Activated naive CD8-positive, alpha-beta T cell (primary cell): Measurements from ENCODE around the gene SLIT3.

Source experiments
- H3K27ac Mint-ChIP-seq: one replicate; pipeline ENCODE4 v1.8.0; 2021; ENCODE audit warnings: mixed read lengths
- H3K27me3 Mint-ChIP-seq: one replicate; pipeline ENCODE4 v1.8.0; 2021; ENCODE audit warnings: mixed read lengths
- H3K36me3 Mint-ChIP-seq: one replicate; pipeline ENCODE4 v1.8.0; 2021; ENCODE audit warnings: mixed read lengths
- H3K4me1 Mint-ChIP-seq: one replicate; pipeline ENCODE4 v1.8.0; 2021; ENCODE audit warnings: low read depth, mixed read lengths
- H3K4me3 Mint-ChIP-seq: one replicate; pipeline ENCODE4 v1.8.0; 2021; ENCODE audit warnings: mild to moderate bottlenecking, mixed read lengths
- H3K9me3 Mint-ChIP-seq: one replicate; pipeline ENCODE4 v1.8.0; 2021; ENCODE audit warnings: low read depth, mixed read lengths

SLIT3 gene

GRCh38 chr5:169263591-169263990, 37.3 kb downstream of the SLIT3 start:
- H3K9me3 Mint-ChIP-seq, result no peaks in the 10 kb centered on the region
- H3K27me3 Mint-ChIP-seq, result peaks cover 6% of the 10 kb centered on the region
- H3K36me3 Mint-ChIP-seq, result no peaks in the 10 kb centered on the region
- no peak overlapping the region for H3K4me3 Mint-ChIP-seq
- H3K27ac Mint-ChIP-seq, result no peak overlapping the region
- H3K4me1 Mint-ChIP-seq, result no peaks in the 10 kb centered on the region

- no peaks in the 10 kb centered on the region for H3K36me3 Mint-ChIP-seq
- H3K9me3 Mint-ChIP-seq, result no peaks in the 10 kb centered on the region
- H3K27ac Mint-ChIP-seq, result no peak overlapping the region
- H3K4me1 Mint-ChIP-seq, result no peaks in the 10 kb centered on the region
- H3K4me3 Mint-ChIP-seq, result no peak overlapping the region
- H3K27me3 Mint-ChIP-seq, result peaks cover 4% of the 10 kb centered on the region
Measured at GRCh38 chr5:169260896-169261569, 39.9 kb downstream of the SLIT3 start.

- H3K27me3 Mint-ChIP-seq, result peaks cover 2% of the 10 kb centered on the region
- no peaks in the 10 kb centered on the region for H3K9me3 Mint-ChIP-seq
- H3K4me3 Mint-ChIP-seq, result no peak overlapping the region
- H3K36me3 Mint-ChIP-seq, result no peaks in the 10 kb centered on the region
- no peak overlapping the region for H3K27ac Mint-ChIP-seq
- no peaks in the 10 kb centered on the region for H3K4me1 Mint-ChIP-seq
Measured at GRCh38 chr5:169258372-169259000, 42.5 kb downstream of the SLIT3 start.

GRCh38 chr5:169256191-169256590, 44.7 kb downstream of the SLIT3 start:
- Mint-ChIP-seq H3K27ac (no peak overlapping the region), H3K9me3 (no peaks in the 10 kb centered on the region), H3K4me3 (no peak overlapping the region), H3K36me3 (no peaks in the 10 kb centered on the region), H3K4me1 (no peaks in the 10 kb centered on the region), H3K27me3 (peaks cover 2% of the 10 kb centered on the region)

GRCh38 chr5:169253071-169253470, 47.9 kb downstream of the SLIT3 start:
- Mint-ChIP-seq H3K4me1 (no peaks in the 10 kb centered on the region), H3K27me3 (peaks cover 1% of the 10 kb centered on the region), H3K9me3 (no peaks in the 10 kb centered on the region), H3K36me3 (no peaks in the 10 kb centered on the region), H3K4me3 (no peak overlapping the region), H3K27ac (no peak overlapping the region)

- Mint-ChIP-seq H3K4me3 (no peak overlapping the region), H3K4me1 (no peaks in the 10 kb centered on the region), H3K27ac (no peak overlapping the region), H3K9me3 (no peaks in the 10 kb centered on the region), H3K27me3 (peaks cover 4% of the 10 kb centered on the region), H3K36me3 (no peaks in the 10 kb centered on the region)
Measured at GRCh38 chr5:169251333-169252084, 49.4 kb downstream of the SLIT3 start.

- no peak overlapping the region for H3K4me3 Mint-ChIP-seq
- peaks cover 4% of the 10 kb centered on the region for H3K27me3 Mint-ChIP-seq
- no peak overlapping the region for H3K27ac Mint-ChIP-seq
- no peaks in the 10 kb centered on the region for H3K36me3 Mint-ChIP-seq
- no peaks in the 10 kb centered on the region for H3K4me1 Mint-ChIP-seq
- H3K9me3 Mint-ChIP-seq, result no peaks in the 10 kb centered on the region
Measured at GRCh38 chr5:169250887-169251286, 50.1 kb downstream of the SLIT3 start.

- Mint-ChIP-seq H3K9me3 (no peaks in the 10 kb centered on the region), H3K36me3 (no peaks in the 10 kb centered on the region), H3K27ac (no peak overlapping the region)
Measured at GRCh38 chr5:169248996-169249395, 51.9 kb downstream of the SLIT3 start.

GRCh38 chr5:169248550-169248949, 52.4 kb downstream of the SLIT3 start:
- no peak overlapping the region for H3K27ac Mint-ChIP-seq
- H3K36me3 Mint-ChIP-seq, result no peaks in the 10 kb centered on the region
- H3K4me3 Mint-ChIP-seq, result no peak overlapping the region
- H3K4me1 Mint-ChIP-seq, result no peaks in the 10 kb centered on the region
- H3K27me3 Mint-ChIP-seq, result peaks cover 7% of the 10 kb centered on the region
- H3K9me3 Mint-ChIP-seq, result no peaks in the 10 kb centered on the region

More at GRCh38 chr5:169248996-169249395, 51.9 kb downstream of the SLIT3 start:
- H3K4me1 Mint-ChIP-seq, result no peaks in the 10 kb centered on the region
- H3K27me3 Mint-ChIP-seq, result peaks cover 7% of the 10 kb centered on the region
- H3K4me3 Mint-ChIP-seq, result no peak overlapping the region

- Mint-ChIP-seq H3K4me1 (no peaks in the 10 kb centered on the region), H3K9me3 (peaks cover 5% of the 10 kb centered on the region), H3K27ac (no peak overlapping the region), H3K27me3 (peaks cover 8% of the 10 kb centered on the region), H3K4me3 (no peak overlapping the region), H3K36me3 (no peaks in the 10 kb centered on the region)
Measured at GRCh38 chr5:169244812-169245211, 56.1 kb downstream of the SLIT3 start.

GRCh38 chr5:169243651-169244422, 57.1 kb downstream of the SLIT3 start:
- H3K36me3 Mint-ChIP-seq, result no peaks in the 10 kb centered on the region
- H3K4me1 Mint-ChIP-seq, result no peaks in the 10 kb centered on the region
- no peak overlapping the region for H3K4me3 Mint-ChIP-seq
- peaks cover 5% of the 10 kb centered on the region for H3K9me3 Mint-ChIP-seq
- H3K27me3 Mint-ChIP-seq, result peaks cover 8% of the 10 kb centered on the region
- H3K27ac Mint-ChIP-seq, result no peak overlapping the region

- H3K4me1 Mint-ChIP-seq, result no peaks in the 10 kb centered on the region
- H3K4me3 Mint-ChIP-seq, result no peak overlapping the region
- H3K27me3 Mint-ChIP-seq, result peaks cover 8% of the 10 kb centered on the region
- H3K36me3 Mint-ChIP-seq, result no peaks in the 10 kb centered on the region
- no peak overlapping the region for H3K27ac Mint-ChIP-seq
- H3K9me3 Mint-ChIP-seq, result peaks cover 9% of the 10 kb centered on the region
Measured at GRCh38 chr5:169242849-169243186, 58.1 kb downstream of the SLIT3 start.

- no peak overlapping the region for H3K4me3 Mint-ChIP-seq
- H3K27ac Mint-ChIP-seq, result no peak overlapping the region
- H3K9me3 Mint-ChIP-seq, result peaks cover 9% of the 10 kb centered on the region
- H3K4me1 Mint-ChIP-seq, result no peaks in the 10 kb centered on the region
- H3K27me3 Mint-ChIP-seq, result peaks cover 7% of the 10 kb centered on the region
- H3K36me3 Mint-ChIP-seq, result no peaks in the 10 kb centered on the region
Measured at GRCh38 chr5:169242175-169242848, 58.6 kb downstream of the SLIT3 start.

- Mint-ChIP-seq H3K27ac (no peak overlapping the region), H3K27me3 (peaks cover 2% of the 10 kb centered on the region), H3K9me3 (no peaks in the 10 kb centered on the region), H3K4me1 (no peaks in the 10 kb centered on the region), H3K4me3 (no peak overlapping the region), H3K36me3 (no peaks in the 10 kb centered on the region)
Measured at GRCh38 chr5:169229342-169229892, 71.5 kb downstream of the SLIT3 start.
